NCI-H1930 (cell line): ENCODE measurements around the gene FXR2.
"Not testable (repeated sequence)": the region's sequence is repeated elsewhere in the genome, so short reads cannot be mapped to it uniquely, and the experiment has no call there.

Experiments used
- DNase-seq, 2 experiments: peaks; one replicate each; lab custom pipeline; 2025; lab: John Stamatoyannopoulos, UW

FXR2 gene

DNA sequence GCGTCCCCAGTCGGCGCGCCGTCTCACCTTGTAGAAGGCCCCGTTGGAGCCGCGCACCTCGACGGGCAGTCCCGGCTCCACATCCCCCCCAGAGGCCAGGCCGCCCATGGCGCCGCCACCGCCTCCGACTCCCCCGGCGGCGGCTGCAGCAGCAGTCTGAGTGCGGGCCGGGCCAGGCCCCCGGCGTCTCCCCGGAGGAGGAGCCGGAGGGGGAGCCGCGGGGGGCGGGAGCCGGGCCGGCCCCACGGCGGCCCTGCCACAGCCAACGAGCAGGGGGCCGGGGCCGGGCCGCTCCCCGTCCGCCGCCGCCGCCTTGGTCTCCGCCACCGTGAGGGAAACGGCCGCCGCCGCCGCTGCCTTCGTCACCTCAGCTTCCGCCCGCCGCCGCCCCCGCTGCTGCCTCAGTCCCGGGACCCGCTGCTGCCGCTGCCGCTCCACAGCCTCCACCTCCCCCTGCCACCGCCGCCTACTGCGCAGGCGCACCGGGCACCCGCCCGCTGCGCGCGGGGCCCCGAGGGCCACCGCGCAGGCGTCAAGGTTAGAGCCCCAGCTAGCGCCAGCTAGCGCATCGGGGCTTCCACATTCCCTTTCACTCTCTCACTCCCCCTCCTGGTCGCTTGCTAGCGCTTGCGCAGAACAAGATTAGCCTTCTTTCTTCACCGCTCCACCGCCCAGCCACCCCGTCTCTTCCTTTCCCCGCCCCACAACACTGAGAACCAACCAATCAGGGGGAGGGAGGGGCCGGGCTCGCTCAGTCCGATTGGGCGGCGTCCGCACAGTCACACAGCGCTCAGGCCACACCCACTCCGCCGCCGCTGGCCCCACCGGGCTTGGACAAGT is at the start of gene FXR2:
Gene FXR2, minus strand, starts transcription at position 473 of the 840 bp plus-strand sequence. Its CDS starts 365 bp downstream, at position 108.
- peak; percentile 99 for DNase-seq

DNA sequence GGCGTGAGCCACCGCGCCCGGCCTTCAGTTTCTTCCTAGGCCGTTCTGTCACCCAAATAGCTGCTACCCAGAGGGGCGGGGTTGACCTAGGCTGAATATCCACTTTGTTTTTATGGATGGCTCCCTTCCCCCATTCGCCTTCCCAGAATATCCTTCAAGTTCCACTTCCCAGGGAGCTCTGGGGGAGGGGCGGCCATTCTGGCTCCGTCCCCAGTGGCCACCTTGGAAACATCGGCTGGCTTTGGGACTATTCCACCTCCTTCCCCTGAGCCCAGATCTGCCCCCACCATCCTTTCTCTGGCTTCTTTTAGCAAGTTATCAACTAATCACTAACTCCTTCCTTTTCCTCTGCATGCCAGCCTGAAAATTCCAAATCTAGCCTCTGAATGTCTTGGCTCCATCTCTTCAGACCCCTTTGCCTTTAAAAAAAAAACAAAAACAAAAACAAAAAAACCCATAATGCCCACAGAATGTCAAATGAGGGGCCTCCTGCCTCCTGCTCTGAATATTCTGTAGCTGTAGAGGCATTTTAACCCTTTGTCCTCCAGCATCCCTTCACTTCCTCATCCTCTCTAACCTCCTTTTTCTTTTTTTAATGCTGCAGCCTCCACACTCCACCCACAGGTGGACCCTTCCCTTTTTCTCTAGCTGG is 42.4 kb upstream of the FXR2 start:
- DNase-seq, result no peak

DNA sequence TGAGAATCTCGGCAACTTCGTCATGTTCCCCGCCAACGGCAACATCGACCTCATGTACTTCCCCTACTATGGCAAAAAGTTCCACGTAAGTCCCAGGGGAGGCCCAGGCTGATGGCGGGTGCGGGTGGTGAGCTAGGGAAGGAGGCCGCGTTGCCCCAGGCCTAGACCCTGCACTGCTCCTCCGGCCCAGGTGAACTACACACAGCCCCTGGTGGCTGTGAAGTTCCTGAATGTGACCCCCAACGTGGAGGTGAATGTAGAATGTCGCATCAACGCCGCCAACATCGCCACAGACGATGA is 40.8 kb upstream of the FXR2 start:
- DNase-seq, result no peak

DNA sequence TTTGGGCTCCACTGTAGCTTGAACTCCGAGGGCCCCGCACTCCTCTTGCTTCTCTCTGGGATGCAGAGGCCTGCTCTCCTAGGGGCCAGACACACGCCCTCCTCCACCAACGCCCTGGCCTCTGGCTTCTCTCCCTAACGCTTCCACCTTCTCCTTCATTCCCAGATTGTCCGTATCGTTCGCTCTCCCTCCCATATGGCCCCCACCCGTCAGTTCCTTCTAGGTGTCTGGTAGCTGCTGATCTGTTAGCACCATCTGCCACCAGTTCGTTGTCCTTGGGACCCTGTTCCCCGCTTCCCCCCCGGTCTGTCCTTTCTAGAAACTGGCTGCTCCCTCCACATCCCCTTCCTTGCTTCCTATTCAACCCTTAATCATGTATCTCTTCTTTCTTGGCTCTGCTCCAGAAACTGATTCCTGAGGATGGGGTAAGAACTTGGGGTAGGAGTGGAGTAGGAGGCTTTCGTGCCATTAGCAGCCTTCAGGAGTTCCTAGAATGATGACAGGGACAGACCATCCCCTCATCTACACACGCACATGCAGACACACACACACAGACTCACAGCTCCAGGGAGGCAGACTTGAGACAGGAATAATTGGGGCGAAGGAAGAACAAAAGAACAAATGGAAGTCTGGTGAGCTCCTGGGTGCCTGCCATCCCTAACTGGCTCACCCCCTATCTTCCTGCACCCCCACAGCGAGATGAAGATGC is 40.3 kb upstream of the FXR2 start:
- DNase-seq, result no peak

DNA sequence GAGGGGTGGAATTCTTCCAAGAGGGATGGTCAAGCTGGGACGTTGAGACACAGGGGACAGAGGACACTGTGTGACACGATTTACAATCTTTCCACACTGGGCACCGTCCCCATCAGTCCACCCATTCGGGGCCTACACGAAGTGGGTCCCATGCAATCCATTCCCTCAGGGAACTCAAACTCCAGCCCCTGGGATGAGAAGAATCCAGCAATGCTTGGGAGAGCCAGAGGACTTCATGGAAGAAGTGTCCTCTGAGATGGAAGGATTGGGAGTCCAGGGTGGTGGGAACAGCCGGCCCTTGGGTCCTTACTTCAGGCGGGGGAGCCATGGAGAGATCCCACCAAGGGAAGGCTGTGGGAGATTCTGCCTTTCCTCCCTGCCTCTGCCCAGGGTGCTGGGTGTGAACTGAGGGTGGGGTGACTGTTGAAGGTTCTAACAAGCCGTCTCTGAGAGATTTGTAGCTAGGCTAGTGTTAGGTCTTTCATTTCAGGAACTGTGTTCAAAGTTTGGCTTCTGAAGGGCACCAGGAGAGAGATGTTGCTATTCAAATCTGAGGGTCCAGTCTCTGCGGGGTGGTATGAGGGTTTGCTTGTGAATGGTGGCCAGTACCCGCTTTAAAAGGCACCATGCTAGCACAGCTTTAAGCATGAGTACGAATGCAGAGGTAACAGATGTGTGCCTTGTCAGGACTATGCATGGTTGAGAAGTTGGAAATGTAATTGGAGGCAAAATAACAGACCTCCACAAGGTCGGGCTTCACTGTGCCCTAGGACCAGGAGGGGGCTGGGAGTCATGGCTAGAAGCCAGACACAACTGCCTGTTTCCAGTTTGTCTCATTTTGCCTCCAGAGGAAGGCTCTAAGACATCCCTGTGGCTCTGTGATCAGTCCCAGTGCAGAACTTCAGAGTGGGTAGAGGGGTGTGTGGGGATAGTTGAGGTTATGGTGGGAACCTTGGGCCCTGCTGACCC is 38.0 kb upstream of the FXR2 start:
- no peak for DNase-seq

DNA sequence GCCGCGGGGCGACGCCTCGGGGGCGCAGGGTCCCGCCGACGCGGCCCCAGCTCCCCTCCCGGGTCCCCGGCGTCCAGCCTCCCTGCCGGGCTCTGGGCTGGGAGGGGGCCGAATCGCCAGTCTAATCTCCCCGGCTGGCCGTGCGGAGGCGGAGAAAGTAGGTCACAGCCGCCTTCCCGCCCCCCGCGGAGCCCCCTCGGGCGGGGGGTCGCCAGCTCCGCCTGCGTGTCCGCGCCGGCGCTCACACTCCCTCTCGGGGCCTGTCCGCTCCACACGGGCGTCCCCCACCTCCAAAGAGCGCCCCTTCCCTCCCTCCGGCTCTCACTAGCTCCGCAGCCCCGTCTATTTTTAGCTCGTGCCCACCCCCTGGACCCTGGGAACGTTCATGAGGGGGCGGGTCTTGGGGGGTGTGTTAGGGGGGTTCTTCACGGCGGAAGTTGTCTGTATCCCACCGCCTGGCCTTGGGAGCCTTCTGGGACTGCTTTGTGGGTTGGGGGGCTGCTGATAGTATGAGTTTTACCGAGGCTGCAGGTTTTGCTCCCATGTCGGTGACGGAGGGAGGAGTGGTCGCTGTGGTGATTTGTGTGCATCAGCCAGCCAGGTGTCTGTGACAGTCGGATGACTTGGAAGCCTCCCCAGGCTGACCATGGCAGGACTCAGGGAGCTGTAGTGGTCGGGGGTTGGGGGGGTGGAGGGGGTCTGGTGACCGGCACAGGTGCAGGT is 37.1 kb upstream of the FXR2 start:
- DNase-seq, result no peak

DNA sequence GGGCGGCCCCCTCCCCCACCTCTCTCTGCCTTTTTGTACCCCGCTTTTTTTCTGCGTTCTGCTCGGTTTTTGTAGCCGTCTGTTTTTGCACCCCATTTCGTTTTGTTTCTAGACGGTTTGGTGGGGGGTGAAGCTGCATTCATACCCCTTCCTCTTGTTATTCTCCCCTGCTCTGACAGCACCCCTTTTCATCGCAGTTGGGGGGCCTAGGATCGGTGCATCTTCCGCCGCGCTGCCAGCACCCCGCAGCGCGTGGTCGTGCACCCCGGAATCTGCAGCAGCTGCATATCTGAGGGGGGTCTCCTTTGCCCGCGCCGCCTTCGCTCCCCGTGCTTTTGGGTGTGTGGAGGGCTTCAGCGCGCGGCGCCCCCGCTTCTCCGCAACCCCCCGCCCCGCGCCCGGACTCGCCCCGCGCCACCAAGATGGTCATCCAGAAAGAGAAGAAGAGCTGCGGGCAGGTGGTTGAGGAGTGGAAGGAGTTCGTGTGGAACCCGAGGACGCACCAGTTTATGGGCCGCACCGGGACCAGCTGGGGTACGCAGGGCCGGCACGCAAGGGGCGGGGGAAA is 36.5 kb upstream of the FXR2 start:
- no peak for DNase-seq

DNA sequence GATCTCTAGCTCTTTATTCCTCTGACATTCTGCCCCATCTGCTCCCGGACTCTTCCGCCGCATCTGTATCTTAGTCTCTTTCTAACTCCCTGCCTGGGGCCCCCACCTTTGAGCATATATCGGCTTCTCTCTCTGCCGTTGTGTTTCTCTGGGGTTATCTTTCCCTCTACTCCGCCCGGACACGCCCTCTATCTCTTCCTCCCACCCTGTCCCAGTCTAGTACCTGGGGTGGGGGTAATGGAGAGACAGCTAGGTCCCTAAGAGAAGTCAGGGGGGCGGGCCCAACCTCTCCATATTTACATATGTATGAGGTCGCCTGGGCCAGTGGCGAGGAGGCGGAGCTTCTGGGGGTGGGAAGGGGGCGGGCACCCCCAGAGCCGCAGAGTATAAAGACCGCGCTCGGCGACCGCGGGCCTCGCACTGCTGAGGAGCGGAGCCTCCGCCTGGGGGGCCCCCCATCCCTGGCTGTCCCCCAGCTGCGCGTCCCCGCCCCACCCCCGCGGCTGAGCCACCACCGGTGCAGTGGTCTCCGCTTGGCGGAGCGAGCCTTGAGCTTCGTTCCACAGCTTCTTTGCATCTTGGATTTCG is 35.9 kb upstream of the FXR2 start, which contains the start of gene ATP1B2:
Gene ATP1B2, plus strand, starts transcription at position 418 of the 588 bp plus-strand sequence. CDS start 593 bp downstream, outside the sequence.
- DNase-seq, result peak in 1 of 2 experiments; percentile 32

DNA sequence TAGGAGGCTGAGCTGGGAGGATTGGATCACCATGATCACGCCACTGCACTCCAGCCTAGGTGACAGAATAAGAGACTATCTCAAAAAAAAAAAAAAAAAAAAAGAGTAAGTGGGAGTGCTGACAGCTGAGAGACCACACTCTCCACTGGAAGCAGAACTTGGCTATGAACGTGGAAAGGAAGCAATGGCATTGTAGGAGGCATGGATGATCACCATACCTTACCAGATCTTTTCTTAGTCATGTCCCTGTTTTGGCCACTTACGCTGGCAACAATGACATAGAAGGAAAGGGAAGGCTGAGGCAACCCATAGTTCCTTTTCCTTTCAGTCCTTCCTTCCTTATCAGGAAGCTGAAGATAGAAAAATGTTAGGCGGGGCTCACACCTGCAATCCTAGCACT is 32.3 kb upstream of the FXR2 start:
- no peak for DNase-seq

DNA sequence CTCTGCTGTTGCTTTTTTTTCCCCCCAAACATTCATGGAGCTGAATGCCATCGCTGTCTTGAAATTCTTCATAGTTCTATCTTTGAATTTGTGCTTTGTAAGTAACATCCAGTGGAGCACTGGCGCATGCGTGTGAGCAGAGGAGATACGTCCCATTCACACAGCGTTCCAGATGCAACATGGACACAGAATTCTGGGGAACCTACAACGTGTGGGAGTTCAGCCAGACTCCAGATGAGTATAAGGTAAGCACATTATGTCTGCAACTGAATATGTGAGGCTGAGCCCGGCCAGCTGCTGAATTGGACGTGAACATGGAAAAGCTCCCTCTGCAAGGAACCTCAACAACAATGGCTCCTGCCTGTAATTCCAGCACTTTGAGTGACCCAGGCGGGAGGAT is 31.8 kb upstream of the FXR2 start:
- DNase-seq, result no peak

DNA sequence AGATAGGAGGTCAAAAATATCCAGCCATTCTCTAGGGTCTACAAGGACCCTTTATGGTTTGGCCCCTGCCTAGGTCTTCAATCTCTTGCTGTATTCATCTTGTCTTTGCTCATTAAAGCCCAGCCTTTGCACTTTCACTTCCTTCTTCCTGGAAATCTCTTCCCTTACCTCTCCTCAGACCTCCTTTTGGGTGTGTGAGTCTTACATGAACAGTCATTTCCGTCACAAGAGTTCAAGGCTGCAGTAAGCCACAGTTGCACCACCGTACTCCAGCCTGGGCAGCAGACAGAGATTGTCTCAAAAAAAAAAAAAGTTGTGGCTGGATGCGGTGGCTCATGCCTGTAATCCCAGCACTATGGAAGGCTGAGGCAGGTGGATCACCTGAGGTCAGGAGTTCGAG is 30.1 kb upstream of the FXR2 start:
- no peak for DNase-seq

DNA sequence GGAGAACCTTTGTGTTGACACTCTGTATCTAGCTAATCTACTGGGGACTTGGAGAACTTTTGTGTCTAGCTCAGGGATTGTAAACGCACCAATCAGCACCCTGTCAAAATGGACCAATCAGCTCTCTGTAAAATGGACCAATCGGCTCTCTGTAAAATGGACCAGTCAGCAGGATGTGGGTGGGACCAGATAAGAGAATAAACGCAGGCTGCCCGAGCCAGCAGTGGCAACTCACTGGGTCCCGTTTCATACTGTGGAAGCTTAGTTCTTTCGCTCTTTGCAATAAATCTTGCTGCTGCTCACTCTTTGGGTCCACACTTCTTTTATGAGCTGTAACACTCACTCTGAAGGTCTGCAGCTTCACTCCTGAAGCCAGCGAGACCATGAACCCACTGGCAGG is 26.9 kb upstream of the FXR2 start:
- DNase-seq, result not testable (repeated sequence)

DNA sequence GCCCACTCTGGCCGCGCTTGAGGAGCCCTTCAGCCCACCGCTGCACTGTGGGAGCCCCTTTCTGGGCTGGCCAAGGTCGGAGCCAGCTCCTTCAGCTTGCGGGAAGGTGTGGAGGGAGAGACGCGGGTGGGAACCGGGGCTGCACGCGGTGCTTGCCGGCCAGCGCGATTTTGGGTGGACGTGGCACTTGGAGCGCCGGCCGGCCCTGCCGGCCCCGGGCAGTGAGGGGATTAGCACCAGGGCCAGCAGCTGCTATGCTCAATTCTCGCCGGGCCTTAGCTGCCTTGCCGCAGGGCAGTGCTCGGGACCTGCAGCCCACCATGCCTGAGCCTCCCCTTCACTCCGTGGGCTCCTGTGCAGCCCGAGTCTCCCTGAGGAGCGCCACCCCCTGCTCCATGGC is 26.1 kb upstream of the FXR2 start:
- DNase-seq, result no peak

DNA sequence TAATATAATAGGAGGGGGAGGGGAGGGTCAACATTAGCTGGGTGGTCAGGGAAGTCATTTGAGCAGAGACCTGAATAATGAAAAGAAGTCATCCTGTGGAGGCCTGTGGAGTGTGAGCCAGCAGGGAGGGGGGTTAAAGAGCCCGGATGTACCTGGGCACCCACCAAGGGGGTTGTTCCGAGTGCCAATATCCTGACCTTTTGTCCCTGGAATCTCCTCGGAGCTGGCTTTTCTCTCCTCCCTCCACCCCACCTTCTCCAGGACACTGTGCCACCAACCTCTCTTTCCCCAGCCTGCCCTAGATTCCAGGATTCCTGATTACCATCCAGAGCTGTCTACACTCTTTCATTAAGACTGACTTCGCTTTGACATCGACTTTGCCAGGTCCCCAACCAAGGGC is 21.5 kb upstream of the FXR2 start:
- no peak for DNase-seq

DNA sequence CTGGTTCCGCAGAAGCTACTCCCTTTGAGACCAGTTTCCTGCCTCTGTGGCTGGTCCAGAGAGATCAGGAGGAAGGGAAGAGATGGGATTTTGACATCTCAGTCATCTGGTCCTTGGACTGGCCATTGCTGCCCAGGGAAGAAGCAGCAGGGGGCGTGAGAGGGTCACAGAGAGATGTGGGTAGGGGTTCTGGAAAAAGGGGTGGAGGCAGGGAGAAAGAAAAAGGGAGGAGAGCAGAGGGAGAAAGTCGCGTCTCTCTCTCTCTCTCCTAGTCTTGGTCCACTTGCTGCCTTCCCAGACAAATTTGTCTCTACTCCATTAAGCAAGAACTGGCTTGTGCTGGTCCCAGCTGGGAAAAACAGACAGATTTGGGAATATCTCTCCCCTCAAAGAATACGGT is 19.7 kb upstream of the FXR2 start:
- peak; percentile 35 to 41 for DNase-seq

DNA sequence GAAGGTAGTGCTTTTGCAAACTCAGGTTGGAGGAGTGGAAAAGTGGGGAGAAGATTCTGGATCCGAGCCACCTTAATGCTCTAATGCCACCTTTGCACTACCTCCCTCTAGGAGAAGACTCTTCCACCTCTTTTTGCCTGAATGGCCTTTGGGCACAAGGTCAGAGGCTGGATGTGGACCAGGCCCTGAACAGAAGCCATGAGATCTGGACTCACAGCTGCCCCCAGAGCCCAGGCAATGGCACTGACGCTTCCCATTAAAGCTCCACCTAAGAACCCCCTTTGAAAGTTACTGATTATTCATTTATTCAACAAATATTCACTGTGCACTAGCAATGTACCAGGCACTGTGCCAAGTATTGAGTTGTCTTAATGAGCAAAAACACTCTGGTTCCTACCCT is 18.4 kb upstream of the FXR2 start:
- DNase-seq, result no peak

DNA sequence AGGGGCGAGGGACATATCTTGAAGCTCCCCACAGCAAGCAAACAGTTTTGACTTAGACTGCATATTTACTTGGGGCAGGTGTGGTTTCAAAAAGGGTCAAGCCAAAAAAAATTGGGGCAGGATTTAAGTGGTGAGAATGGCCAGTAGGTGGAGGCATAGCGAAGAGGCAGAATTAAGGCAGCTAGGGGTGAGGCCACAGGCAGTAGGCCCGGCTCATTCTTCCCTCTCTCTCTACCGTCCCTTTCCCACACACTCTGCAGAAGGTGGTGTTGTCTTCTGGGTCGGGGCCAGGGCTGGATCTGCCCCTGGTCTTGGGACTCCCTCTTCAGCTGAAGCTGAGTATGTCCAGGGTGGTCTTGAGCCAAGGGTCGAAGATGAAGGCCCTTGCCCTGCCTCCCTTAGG is 17.8 kb upstream of the FXR2 start:
- DNase-seq, result no peak

DNA sequence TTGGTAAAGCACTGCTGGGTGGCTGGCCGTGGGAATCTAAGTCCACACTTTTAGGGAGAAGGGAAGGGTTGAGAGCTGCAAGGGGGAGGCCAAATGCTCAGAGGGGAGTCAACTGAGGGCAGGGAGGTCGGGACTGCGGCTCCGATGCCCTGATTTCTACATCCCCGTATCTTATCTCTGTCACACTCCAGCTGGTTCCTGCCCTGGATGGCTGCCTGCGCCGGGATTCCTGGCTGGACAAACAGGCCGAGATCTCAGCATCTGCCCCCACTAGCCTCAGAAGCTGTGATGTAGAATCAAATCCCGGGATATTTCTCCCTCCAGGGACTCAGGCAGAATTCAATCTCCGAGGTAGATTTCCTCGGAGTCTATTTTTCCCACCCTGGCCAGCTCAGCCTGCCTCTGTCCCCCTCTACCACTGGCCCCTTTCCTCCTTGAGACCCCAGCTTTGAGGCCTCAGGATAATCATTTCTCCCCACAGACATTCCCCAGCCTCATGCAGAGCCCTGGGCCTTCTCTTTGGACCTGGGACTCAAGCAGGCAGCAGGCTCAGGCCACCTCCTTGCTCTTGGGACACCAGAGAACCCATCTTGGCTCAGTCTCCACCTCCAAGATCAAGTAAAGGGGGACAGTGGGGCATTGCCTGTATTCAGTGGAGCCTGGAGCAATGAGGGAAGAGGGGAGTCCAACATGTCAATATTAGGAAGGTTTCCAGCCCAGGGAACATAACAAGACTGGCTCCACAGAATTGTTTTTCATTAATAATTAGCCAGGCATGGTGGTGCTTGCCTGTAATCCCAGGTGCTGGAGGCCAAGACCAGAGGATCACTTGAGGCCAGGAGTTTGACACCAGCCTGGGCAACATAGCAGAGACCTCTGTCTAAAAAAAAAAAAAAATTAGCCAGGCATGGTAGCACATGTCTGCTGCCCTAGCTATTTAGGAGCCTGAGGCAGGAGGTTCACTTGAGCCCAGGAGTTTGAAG is 17.0 kb upstream of the FXR2 start:
- no peak for DNase-seq

DNA sequence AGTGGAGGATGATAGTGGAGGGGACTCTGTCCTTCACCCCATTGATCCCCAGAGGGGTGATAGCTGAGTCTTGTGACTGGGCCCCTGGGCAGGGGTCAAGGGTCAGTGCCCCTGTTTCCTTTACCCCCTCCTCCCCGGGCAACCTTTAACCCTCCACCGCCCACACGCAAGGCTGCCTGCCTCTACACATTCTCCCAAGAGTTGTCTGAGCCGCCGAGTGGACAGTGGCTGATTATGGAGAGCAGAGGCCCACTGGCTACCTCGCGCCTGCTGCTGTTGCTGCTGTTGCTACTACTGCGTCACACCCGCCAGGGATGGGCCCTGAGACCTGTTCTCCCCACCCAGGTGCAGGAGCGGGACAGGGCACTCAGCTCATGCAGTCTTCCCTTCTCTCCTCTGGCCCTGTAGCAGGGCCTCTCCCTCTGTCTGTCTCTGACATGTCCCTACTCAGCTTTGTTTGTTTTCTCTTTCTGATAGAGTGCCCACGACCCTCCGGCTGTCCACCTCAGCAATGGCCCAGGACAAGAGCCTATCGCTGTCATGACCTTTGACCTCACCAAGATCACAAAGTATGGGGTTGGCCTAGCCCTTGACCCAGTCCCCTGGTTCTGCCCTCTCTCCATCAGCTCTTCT is 15.4 kb upstream of the FXR2 start, which contains the start of gene SHBG:
Gene SHBG, plus strand, starts transcription at position 197 of the 633 bp plus-strand sequence. Its CDS starts 38 bp downstream, at position 235.
- DNase-seq, result no peak
